DMS 273 (cell line): ENCODE results near the gene OR8H2.
"Not testable (repeated sequence)": the region's sequence is repeated elsewhere in the genome, so short reads cannot be mapped to it uniquely, and the experiment has no call there.

ENCODE experiments used
- DNase-seq: peaks from one replicate; lab custom pipeline; 2025; ENCODE audit not compliant: unreplicated experiment; lab: John Stamatoyannopoulos, UW

Gene OR8H2, protein sequence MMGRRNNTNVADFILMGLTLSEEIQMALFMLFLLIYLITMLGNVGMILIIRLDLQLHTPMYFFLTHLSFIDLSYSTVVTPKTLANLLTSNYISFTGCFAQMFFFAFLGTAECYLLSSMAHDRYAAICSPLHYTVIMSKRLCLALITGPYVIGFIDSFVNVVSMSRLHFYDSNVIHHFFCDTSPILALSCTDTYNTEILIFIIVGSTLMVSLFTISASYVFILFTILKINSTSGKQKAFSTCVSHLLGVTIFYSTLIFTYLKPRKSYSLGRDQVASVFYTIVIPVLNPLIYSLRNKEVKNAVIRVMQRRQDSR

GRCh38 chr11:56103210-56103737 is at the start of gene OR8H2:
OR8H2 (plus strand) TSS chr11:56103687; CDS start chr11:56105043, 1,356 bp downstream.
- DNase-seq = no peak

DNA sequence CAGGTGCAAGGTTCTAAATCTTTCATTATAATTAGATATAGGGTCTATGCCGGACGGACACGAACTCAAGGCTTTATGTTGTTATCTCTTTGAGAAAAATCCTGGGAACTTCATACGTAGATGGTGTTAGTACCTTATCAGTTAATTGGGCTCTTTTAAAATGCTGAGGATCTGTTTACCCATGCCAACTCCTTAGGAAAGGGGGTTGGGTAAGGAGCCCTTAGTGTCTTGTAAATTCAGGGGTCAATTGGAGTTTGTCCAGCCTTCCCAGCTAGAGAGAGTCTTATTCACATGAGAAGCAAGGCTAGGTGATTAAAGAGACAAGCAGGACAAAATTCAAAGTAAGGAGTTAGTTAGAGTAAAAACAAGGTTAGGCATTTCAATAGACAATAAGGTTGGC is 47.1 kb upstream of the OR8H2 start:
- DNase-seq = not testable (repeated sequence)

GRCh38 chr11:56057661-56058237 is 45.7 kb upstream of the OR8H2 start:
- DNase-seq = not testable (repeated sequence)

- not testable (repeated sequence) for DNase-seq
Observed at GRCh38 chr11:56058260-56058780, 45.2 kb upstream of the OR8H2 start.

DNA sequence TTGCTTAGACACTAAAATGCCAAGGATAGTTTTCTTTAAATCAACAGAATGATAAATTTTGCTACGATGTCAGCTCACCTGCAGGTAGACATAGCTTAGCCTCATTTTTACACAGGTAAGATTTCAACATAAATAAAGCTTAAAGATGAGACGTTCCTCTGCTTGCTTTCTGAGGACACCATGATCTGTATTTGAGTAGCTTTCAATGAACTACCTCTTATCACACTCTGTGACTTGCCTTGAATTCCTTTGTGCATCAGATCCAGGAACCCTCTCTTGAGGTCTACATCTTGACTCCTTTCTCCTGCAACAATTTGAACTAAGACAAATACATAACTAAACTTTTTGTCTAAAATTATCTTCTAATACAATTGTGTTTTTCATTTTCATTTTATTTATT is 36.5 kb upstream of the OR8H2 start:
- DNase-seq = no peak

- peak; percentile 0 for DNase-seq
Observed at GRCh38 chr11:56089697-56090096, 13.8 kb upstream of the OR8H2 start.

DNA sequence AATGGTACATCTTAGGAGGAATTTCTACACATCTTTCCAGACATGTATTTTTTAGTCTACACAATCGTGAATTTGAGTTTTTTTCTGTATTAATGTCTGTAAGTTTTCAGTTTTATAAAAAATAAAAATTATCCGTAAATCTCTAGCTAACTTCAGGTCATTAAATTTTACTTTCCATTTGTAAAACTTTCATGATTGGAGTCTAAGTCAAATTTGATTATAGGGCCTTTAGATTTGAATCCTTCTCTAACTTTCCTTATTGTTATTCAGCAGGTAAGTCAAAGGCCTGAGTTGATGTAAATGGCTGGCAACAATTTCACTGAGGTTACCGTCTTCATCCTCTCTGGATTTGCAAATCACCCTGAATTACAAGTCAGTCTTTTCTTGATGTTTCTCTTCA is 10.5 kb upstream of the OR8H2 start, which contains the start of gene OR8I2:
Gene OR8I2, plus strand, starts transcription at position 301 of the 400 bp plus-strand sequence. Its CDS starts 0 bp downstream, at position 301.
- no peak for DNase-seq

- no peak for DNase-seq
Observed at GRCh38 chr11:56122073-56122472, 18.6 kb downstream of the OR8H2 start, which contains the start of gene OR8H3. OR8H3 (plus strand) TSS chr11:56122373; CDS start chr11:56122373, 0 bp downstream.

GRCh38 chr11:56140151-56140661 is 36.7 kb downstream of the OR8H2 start, which contains the start of gene OR8J3:
OR8J3 (minus strand) TSS chr11:56140201; CDS start chr11:56137718, 2,483 bp downstream.
- DNase-seq = no peak

DNA sequence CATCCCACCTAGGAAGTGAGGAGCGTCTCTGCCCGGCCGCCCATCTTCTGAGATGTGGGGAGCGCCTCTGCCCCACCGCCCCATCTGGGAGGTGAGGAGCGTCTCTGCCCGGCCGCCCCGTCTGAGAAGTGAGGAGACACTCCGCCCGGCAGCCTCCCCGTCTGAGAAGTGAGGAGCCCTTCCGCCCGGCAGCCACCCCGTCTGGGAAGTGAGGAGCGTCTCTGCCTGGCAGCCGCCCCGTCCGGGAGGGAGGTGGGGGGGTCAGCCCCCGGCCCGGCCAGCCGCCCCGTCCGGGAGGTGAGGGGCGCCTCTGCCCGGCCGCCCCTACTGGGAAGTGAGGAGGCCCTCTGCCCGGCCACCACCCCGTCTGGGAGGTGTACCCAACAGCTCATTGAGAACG is 40.2 kb downstream of the OR8H2 start:
- DNase-seq = not testable (repeated sequence)

GRCh38 chr11:56151376-56151775 is 47.9 kb downstream of the OR8H2 start:
- no peak for DNase-seq

- no peak for DNase-seq
Observed at GRCh38 chr11:56152333-56152732, 48.8 kb downstream of the OR8H2 start.
